GM18517 (cell line): ENCODE results near the gene FILIP1.

Source experiments
- ATAC-seq: cut with Tn5 transposase; IDR thresholded peaks from one replicate; pipeline ENCODE4 v1.9.1; 2021; ENCODE audit warnings: mild to moderate bottlenecking, moderate library complexity; ENCODE audit not compliant: unreplicated experiment

The FILIP1 gene

GRCh38 chr6:75493400-75494064 lies at the start of gene FILIP1:
TSS of gene FILIP1 (minus strand) at chr6:75493800. CDS start at chr6:75414972, 78,828 bp downstream.
- ATAC-seq = no peak

- no peak for ATAC-seq
These were observed 49.7 kb upstream of the FILIP1 start for GRCh38 chr6:75543311-75543710.

GRCh38 chr6:75539136-75539535 lies 45.5 kb upstream of the FILIP1 start:
- ATAC-seq = no peak

- ATAC-seq = no peak
These were observed 38.9 kb upstream of the FILIP1 start for GRCh38 chr6:75532521-75532920.

- ATAC-seq = no peak
These were observed 37.6 kb upstream of the FILIP1 start for GRCh38 chr6:75531174-75531573.

- ATAC-seq = no peak
These were observed 37.1 kb upstream of the FILIP1 start for GRCh38 chr6:75530696-75531095.

- no peak for ATAC-seq
These were observed 34.8 kb upstream of the FILIP1 start for GRCh38 chr6:75528423-75528822.

GRCh38 chr6:75526502-75527127 lies 33.0 kb upstream of the FILIP1 start:
- peak; percentile 94 for ATAC-seq

- no peak for ATAC-seq
These were observed 32.1 kb upstream of the FILIP1 start for GRCh38 chr6:75525682-75526081.

- no peak for ATAC-seq
These were observed 30.8 kb upstream of the FILIP1 start for GRCh38 chr6:75524322-75524972.

GRCh38 chr6:75516757-75517156 lies 23.2 kb upstream of the FILIP1 start:
- no peak for ATAC-seq

GRCh38 chr6:75512591-75512990 lies 19.0 kb upstream of the FILIP1 start:
- no peak for ATAC-seq

- no peak for ATAC-seq
These were observed 11.8 kb upstream of the FILIP1 start for GRCh38 chr6:75505424-75505823.

GRCh38 chr6:75504465-75505222 lies 11.0 kb upstream of the FILIP1 start:
- ATAC-seq = no peak

- ATAC-seq = no peak
These were observed 9.7 kb upstream of the FILIP1 start for GRCh38 chr6:75503291-75503690.

- ATAC-seq = no peak
These were observed 9.3 kb upstream of the FILIP1 start for GRCh38 chr6:75502884-75503283.

GRCh38 chr6:75501756-75502155 lies 8.2 kb upstream of the FILIP1 start:
- ATAC-seq = no peak

- no peak for ATAC-seq
These were observed 6.0 kb upstream of the FILIP1 start for GRCh38 chr6:75499640-75500039.

GRCh38 chr6:75498862-75499261 lies 5.3 kb upstream of the FILIP1 start:
- ATAC-seq = no peak

- ATAC-seq = no peak
These were observed 4.4 kb upstream of the FILIP1 start for GRCh38 chr6:75497994-75498393.

- no peak for ATAC-seq
These were observed 1.4 kb upstream of the FILIP1 start for GRCh38 chr6:75495011-75495410.
